ENCODE results near the gene RNF223. TPM values are rescaled to one million over a fixed set of nuclear protein-coding genes. Genes with fewer than 3 reads are reported as not detected.

RNF223 gene
- total and polyA plus RNA-seq, 2 of the 13 experiments (the other 11 are each of a cell fraction or from before 2014, with no cell fraction given): 0.03 TPM; not detected in 1

- TF ChIP-seq ZNF646 (CRISPR knock-in tag; IDR thresholded peaks at IDR 0.05) (no peak), TP53 (CRISPR knock-in tag; conservative IDR thresholded peaks at IDR 0.05) (no peak), ZBTB8A (CRISPR knock-in tag; IDR thresholded peaks at IDR 0.05; ENCODE audit: borderline replicate concordance, low read depth) (no peak)
Measured at GRCh38 chr1:1087351-1088028, 13.4 kb upstream of the RNF223 start (continued).

GRCh38 chr1:1086911-1087341, 12.8 kb upstream of the RNF223 start:
- no peaks in the 10 kb centered on the region for H3K79me2 ChIP-seq (ENCODE audit: insufficient read depth, low read length)
- no peak overlapping the region for H3K9ac ChIP-seq (ENCODE audit: insufficient read depth, low read depth, low read length)
- no peaks in the 10 kb centered on the region for H3K36me3 ChIP-seq (replicated peaks in 1 of 2; ENCODE audit: control insufficient read depth in 1 of 2, insufficient read depth in 2 of 2, low read length in 2 of 2)
- no peak overlapping the region for H3K4me2 ChIP-seq (ENCODE audit: low read depth, low read length)
- ATAC-seq (no peak), FAIRE-seq (no peak), DNase-seq (ENCODE audit: low spot score) (no peak)
- intact Hi-C loops (cut with micrococcal nuclease; ENCODE audit: unreplicated experiment): no loop called here
- POLR2A ChIA-PET: no interaction called here
- no peak overlapping the region for H2AFZ ChIP-seq (ENCODE audit: low read length)
- in situ Hi-C loops (cut with HindIII; ENCODE audit: extremely low pct_ligation_motif_present, low pct_unique_long_range_greater_than_20kb): no loop called here
- TF ChIP-seq NR0B2 (CRISPR knock-in tag; IDR thresholded peaks at IDR 0.05) (no peak), SMC3 (IDR thresholded peaks at IDR 0.05; ENCODE audit: low read length) (no peak), ZNF703 (CRISPR knock-in tag; IDR thresholded peaks at IDR 0.05; ENCODE audit: borderline replicate concordance) (no peak), BRCA1 (CRISPR knock-in tag; IDR thresholded peaks at IDR 0.05) (no peak), ZBTB44 (CRISPR knock-in tag; IDR thresholded peaks at IDR 0.05) (no peak), ZNF891 (CRISPR knock-in tag; IDR thresholded peaks at IDR 0.05) (no peak), PLRG1 (conservative IDR thresholded peaks at IDR 0.05) (no peak)
- TF ChIP-seq, protein P1, sequence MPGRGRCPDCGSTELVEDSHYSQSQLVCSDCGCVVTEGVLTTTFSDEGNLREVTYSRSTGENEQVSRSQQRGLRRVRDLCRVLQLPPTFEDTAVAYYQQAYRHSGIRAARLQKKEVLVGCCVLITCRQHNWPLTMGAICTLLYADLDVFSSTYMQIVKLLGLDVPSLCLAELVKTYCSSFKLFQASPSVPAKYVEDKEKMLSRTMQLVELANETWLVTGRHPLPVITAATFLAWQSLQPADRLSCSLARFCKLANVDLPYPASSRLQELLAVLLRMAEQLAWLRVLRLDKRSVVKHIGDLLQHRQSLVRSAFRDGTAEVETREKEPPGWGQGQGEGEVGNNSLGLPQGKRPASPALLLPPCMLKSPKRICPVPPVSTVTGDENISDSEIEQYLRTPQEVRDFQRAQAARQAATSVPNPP (CRISPR knock-in tag; IDR thresholded peaks at IDR 0.05): no peak
- H3K27me3 ChIP-seq (ENCODE audit: control insufficient read depth in 1 of 2, insufficient read depth in 2 of 2, low read length in 2 of 2): no peaks in the 10 kb centered on the region
- no peaks in the 10 kb centered on the region for H3K4me1 ChIP-seq (ENCODE audit: insufficient read depth, low read length)
- H3K9me3 ChIP-seq (ENCODE audit: low read length): no peaks in the 10 kb centered on the region
- H3K27ac ChIP-seq (ENCODE audit: extremely low read length, insufficient read depth, low read length): no peak overlapping the region
- WGBS (ENCODE audit: low lambda C conversion rate): 100% methylated on average over 4 of the region's 17 CpGs
- CTCF ChIA-PET (ENCODE audit: low intra/inter-chr PET ratio, low total read pairs): no interaction called here
- no TSS peak for BruUV-seq (replicated peaks)
- no peak overlapping the region for H3K4me3 ChIP-seq (replicated peaks in 1 of 3; ENCODE audit: insufficient read depth in 1 of 3, low read depth in 2 of 3, low read length in 3 of 3)
- H4K20me1 ChIP-seq (ENCODE audit: insufficient read depth, low read length): no peaks in the 10 kb centered on the region

Measured in HepG2 (cell line).